Stimulated activated CD8-positive, alpha-beta memory T cell treated with anti-CD3 and anti-CD28 coated beads, Interleukin-4, amount 100 ng/mL, for 24 hours (primary cell): Measurements from ENCODE around the gene CCL4L2.
"Not testable (repeated sequence)": the region's sequence is repeated elsewhere in the genome, so short reads cannot be mapped to it uniquely, and the experiment has no call there.

ENCODE experiments used
- DNase-seq: peaks from one replicate; pipeline ENCODE4 v3.0.0-alpha.2; 2020; ENCODE audit warnings: low read depth

The CCL4L2 gene

GRCh38 chr17:36195434-36196130, 15.3 kb upstream of the CCL4L2 start:
- DNase-seq: no peak

- no peak for DNase-seq
These were observed 14.8 kb upstream of the CCL4L2 start for GRCh38 chr17:36196131-36196486.

DNA sequence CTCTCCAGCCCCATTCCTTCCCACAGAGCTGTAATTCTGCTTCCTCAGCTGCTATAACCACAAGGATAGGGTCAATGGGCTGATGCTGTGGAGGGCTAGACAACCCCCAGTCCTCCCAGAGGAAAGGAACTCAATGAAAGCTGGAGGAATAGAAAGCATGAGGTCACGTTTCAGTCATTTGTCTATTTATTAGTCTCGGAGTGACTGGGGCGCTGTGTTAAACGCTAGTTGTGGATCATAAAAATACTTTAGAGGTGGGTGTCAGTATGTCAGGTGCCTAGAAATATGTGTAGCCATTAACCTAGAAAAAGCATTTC, 13.5 kb upstream of the CCL4L2 start:
- DNase-seq: no peak

DNA sequence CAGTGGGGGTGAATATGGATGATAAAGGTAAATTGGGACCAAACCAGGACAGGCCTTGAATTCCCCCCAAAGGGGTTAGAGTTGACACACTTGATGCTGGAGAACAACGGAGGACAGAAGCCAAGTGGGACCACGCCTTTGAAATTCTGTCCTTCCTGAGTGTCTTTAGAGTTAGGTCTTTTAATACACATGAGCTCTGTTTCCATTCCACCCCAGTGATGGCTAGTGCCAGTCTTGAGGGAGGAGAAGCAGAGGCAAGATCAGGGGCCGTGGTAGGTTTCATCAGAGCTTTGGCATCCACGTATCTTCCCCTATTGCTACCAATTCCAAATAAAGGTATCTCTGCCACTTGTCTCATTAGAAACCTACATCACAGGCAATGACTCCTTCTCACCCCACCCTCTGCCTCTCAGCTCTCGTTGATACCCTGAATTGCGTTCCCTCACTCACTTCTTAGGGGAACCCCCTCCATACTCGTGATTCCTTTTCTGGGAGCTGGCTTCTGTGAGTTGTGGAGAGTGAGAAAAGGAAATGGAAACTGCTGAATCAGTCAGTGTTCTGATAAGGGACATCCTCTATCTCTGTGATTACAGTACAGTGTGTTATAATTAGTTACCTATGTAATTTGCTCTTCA, 11.9 kb upstream of the CCL4L2 start:
- DNase-seq: no peak

DNA sequence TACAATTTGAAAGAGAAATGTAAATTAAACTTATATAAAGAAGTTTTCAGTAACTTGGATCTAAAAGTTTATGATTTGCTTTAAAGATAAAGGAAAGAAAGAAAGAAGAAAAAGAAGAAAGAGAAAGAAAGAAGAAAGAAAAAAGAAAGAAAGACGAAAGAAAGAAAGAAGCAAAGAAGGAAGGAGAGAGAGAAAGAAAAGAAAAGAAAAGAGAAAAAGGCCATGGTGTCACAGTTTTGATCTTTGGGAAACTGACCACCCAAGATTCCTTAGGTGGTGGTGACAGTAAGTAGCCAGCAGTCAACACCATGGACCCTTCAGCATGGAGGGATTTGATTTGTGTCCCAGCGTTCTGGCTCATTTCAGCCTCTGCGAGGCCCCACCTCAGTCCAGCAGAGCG, 9.8 kb upstream of the CCL4L2 start:
- not testable (repeated sequence) for DNase-seq

DNA sequence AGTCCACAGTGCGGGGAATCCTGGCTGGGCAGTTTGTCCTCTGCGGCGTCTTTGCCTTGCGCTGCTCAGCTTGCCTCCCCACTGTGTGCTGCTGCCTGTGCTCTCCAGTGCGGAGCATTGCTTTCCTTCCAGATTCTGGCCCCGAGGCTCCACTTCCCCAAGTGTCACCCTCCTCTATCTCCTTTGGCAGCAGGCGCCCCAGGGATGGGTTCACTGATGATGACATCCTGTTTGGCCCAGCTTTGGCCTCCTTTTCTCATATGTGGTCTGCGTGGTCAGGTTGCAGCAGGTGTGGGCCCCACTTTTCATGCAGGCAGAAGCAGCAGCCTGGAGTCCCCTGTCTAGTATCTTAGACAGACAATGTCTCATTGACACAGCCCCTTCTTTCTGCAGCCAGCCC, 9.4 kb upstream of the CCL4L2 start:
- DNase-seq: not testable (repeated sequence)

GRCh38 chr17:36203335-36203734, 7.5 kb upstream of the CCL4L2 start:
- DNase-seq: no peak

- no peak for DNase-seq
These were observed 6.0 kb upstream of the CCL4L2 start for GRCh38 chr17:36204724-36205500.

- no peak for DNase-seq
These were observed 5.0 kb upstream of the CCL4L2 start for GRCh38 chr17:36205637-36206485.

GRCh38 chr17:36206486-36206821, 4.4 kb upstream of the CCL4L2 start:
- DNase-seq: not testable (repeated sequence)

DNA sequence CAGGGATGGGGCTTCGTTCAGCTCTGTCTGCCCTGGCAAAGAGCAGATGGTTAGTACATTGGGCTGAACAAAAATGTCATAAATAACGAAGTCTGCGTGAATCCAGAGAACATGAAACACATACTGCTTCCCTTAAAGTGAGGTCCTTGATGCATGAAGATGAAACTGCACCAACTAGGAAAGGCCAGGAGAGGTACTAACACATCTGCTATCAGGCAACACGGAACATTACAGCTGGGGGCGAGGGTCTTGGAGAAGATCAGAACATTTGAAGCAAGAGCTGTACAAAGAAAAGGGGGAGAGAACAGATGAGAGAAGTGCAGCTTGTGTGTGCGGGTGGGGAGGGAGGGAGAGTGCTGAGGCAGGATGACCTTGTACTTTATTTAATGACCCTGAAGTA, 3.5 kb upstream of the CCL4L2 start:
- DNase-seq: not testable (repeated sequence)

DNA sequence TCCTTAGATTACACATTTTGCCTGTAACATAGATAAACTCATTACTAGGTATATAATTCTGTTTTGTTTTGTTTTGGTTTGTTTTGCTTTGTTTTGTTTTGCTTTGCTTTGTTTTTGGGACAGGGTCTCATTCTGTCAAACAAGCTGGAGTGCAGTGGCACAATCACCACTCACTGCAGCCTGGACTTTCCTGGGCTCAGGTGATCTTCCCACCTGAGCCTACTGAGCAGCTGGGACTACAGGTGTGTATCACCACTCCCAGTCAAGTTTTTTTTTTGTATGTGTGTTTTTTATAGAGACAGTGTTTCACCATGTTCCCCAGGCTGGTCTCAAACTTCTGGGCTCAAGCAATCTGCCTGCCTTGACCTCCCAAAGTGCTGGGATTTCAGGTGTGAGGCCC, 1.3 kb upstream of the CCL4L2 start:
- no peak for DNase-seq

GRCh38 chr17:36211484-36212271, 815 bp downstream of the CCL4L2 start:
- DNase-seq: not testable (repeated sequence)

- no peak for DNase-seq
These were observed 1.4 kb downstream of the CCL4L2 start for GRCh38 chr17:36212272-36212605.

- no peak for DNase-seq
These were observed 2.1 kb downstream of the CCL4L2 start for GRCh38 chr17:36212966-36213365.

- DNase-seq: no peak
These were observed 2.8 kb downstream of the CCL4L2 start for GRCh38 chr17:36213695-36214094.

DNA sequence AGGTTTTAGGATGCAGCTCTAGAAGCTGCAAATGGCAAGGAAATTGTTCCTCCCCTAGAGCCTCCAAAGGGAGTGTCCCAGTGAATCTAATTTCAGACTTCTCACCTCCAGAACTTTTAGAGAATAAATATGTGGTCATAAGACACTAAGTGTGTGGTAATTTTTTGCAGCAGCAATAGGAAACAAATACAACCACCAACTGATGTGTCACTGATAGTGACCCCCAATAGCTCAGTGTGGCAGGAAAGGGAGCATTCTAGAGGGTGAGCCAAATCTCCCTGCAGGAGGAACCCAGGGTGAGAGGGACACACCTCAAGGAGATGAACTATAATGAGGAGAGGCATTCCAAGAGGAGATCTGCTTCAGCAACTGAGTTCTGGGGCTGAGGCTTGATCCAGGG, 4.1 kb downstream of the CCL4L2 start:
- no peak for DNase-seq

DNA sequence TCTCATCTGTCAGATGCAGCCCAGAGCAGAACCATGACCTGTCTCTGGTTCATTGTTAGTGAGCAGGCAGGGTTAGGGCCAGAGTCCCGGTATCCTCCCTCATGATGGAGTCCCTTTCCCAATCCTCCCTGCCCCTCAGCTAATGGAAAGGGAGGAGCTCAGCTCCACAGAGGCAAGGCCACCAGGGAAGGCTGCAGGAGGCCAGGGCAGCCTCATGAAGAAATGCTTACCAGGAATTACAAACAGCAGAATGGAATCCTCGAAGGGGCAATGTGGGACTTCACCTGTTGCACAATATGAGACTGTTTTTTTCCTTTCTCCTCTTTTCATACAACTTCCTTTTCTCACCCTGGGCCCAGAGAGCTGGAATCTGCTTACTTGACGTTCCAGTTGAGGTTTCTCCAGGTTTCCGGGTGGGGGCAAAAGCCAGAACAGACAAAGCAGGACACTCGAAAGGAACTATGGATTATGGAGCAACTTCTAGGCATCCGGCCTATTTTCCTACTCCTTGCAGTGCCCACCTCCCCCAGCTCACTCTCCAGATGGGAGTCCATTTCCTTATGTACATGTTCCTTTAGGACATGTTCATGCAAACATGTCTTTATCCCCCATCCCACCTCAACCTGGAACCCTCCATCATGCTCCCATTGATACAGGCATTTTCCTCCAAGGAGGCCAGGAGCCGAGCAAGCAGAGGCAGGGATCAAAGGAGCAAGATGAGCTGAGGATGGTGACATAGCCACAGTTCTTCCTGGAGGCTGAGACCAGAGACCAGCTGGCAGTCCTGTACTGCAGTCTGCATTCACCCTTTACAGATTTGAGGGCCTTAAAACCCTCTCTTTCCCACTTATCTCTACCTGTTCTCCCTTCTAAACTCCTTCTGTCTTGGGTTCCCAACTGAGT, 4.8 kb downstream of the CCL4L2 start:
- DNase-seq: not testable (repeated sequence)

DNA sequence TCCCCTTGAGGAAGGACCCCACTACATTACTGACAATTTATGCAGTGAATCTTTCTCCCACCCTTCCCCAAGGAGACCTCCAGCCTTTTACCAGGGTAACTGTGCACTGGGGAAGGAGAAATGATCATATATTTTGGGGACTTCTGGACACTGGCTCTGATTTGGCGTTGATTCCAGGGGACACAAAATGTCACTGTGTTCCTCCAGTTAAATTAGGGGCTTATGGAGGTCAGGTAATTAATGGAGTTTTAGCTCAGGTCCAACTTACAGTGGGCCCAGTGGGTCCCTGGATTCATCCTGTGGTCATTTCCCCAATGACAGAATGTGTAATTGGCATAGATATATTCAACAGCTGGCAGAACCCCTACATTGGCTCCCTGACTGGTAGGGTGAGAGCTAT, 8.7 kb downstream of the CCL4L2 start:
- DNase-seq: not testable (repeated sequence)

- DNase-seq: not testable (repeated sequence)
These were observed 10.1 kb downstream of the CCL4L2 start for GRCh38 chr17:36220737-36221580.
